ENCODE data around the gene VKORC1.

The VKORC1 gene

GRCh38 chr16:31061126-31061812, 33.3 kb downstream of the VKORC1 start:
- no peak for DNase-seq

DNA sequence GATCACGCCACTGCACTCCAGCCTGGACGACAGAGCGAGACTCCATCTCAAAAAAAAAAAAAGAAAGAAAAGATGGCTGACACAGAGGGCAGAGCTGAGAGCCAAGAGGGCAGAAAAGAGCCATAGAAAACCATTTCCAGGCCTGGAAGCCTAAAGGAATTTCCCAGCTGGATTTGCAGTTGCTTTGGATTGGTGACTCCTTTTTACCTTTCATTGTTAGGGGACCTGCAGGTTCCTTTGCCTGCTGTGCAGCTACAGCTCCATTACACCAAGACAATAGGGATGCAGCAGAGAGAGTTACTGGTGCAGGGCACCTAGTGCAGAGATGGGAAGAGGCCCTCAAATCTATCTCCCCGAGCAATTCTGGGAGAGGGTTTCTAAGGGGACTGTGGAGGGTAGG, 39.0 kb downstream of the VKORC1 start:
- no peak for DNase-seq

DNA sequence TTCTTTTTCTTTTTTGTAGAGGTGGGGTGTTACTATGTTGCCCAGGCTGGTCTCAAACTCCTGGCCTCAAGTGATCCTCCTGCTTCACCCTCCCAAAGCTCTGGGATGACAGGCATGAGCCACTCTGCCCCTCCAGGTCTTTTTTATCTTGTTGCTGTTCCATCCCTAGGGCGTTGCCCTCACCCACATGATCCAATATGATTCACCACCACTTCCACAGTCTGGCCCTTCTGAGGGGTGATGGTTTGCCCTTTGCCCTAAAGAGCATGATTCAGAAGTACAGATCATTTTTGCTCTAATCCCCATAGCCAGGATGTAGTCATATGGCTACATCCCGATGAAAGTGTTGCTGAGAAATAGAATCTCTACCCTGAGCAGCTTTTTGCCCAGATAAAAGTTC, 42.5 kb downstream of the VKORC1 start:
- DNase-seq = no peak

- DNase-seq = no peak
Observed at GRCh38 chr16:31050280-31051030, 44.1 kb downstream of the VKORC1 start.

- DNase-seq = no peak
Observed at GRCh38 chr16:31043898-31044481, 50.6 kb downstream of the VKORC1 start.

GRCh38 chr16:31043352-31043751, 51.2 kb downstream of the VKORC1 start:
- no peak for DNase-seq

GRCh38 chr16:31042866-31043265, 51.7 kb downstream of the VKORC1 start:
- DNase-seq = no peak

Measured in NCI-H1092 treated with DMSO at 0.1 percent for 48 hours (cell line).